Suprapubic skin (tissue), 3 donors: ENCODE results near the gene BCAP31.

ENCODE experiments used
- CTCF ChIP-seq, 2 donors: fragments of 200-600 bp in 1 of 2; fragments of 450-650 bp in 1 of 2; sonication (generic) in 1 of 2; IDR thresholded peaks; one replicate each; pipeline ENCODE4 v1.5.1; 2016 to 2019; ENCODE audit warnings: antibody characterized with exemption in 2 of 2, mild to moderate bottlenecking in 1 of 2, moderate library complexity in 1 of 2
- POLR2A ChIP-seq, 2 donors: fragments of 450-650 bp; IDR thresholded peaks; one replicate each; pipeline ENCODE4 v1.6.1; 2017; ENCODE audit warnings: antibody characterized with exemption in 2 of 2, mild to moderate bottlenecking in 2 of 2, moderate library complexity in 2 of 2

DNA sequence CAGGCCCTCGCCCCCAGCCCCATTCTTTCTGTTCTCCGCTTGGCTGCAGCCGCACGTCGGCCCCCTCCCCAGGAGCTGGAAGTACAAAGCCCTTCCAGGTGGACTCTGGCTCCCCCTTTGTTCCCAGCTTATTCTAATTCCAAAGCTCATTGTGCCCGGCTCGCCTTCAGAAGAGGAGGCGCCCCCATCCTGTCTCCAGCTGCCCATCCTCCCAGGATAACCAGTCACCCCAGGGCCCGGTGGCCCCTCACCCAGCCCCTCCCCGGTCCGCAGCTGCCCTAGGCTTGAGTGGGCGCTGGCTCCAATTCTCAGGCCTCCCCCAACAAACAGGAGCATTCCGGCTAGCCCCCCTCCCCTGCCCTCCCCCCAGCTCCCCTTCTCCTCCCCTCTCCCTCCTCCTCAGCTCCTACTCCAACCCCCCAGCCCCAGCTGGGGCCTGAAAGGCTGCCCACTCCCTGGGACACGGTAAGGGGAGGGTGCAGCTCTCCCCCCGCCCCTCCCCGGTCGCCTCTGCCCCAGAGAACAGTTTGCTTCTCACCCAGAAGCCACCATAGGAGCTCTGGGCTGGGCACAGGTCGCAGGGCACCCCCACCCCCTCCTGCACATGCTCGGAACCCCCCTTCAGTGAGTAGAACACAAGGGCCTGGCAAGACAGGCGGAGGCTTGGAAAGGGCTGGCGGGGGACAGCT, 39.6 kb downstream of the BCAP31 start:
- no peak for TF ChIP-seq POLR2A (IDR thresholded peaks at IDR 0.05)
- TF ChIP-seq CTCF (IDR thresholded peaks at IDR 0.05) = no peak
